ENCODE results near the gene IL17C. TPM values are rescaled to one million over a fixed set of nuclear protein-coding genes. Genes with fewer than 3 reads are reported as not detected.

The IL17C gene
- total RNA-seq, 4 donors from 2014 or later: not detected

GRCh38 chr16:88601313-88602036, 36.9 kb upstream of the IL17C start:
- H3K27me3 ChIP-seq: no peaks in the 10 kb centered on the region
- TF ChIP-seq CTCF (IDR thresholded peaks at IDR 0.05): no peak
- TF ChIP-seq POLR2A (IDR thresholded peaks at IDR 0.05): no peak
- no peaks in the 10 kb centered on the region for H3K36me3 ChIP-seq
- no peaks in the 10 kb centered on the region for H3K9me3 ChIP-seq
- H3K27ac ChIP-seq: no peak overlapping the region
- no peak for DNase-seq
- H3K4me3 ChIP-seq: no peak overlapping the region
- no peaks in the 10 kb centered on the region for H3K4me1 ChIP-seq
- intact Hi-C loops (cut with DNase I; ENCODE audit: low total_unique reads): no loop called here

DNA sequence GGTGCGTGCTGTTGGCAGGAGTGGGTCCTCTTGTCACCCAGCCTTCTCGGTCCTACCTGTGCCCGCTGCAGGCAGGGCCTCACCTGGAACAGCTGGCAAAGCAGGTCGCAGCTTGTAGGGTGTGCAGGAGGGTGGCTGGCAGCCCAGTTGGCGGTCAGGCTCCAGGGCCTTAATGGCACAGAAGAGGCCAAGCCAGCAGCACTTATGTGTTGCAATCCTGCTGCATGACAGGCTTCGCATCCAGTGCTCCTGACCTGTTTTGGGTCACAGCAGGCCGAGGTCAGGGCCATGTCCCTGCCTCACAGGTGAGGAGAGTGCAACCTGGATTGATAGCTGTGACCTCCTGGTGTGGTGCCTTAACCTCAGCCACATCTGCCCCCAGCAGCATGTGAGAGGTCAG, 36.3 kb upstream of the IL17C start:
- H3K36me3 ChIP-seq: no peaks in the 10 kb centered on the region
- no peak for TF ChIP-seq POLR2A (IDR thresholded peaks at IDR 0.05)
- TF ChIP-seq CTCF (IDR thresholded peaks at IDR 0.05): no peak
- H3K27ac ChIP-seq: no peak overlapping the region
- no peak overlapping the region for H3K4me3 ChIP-seq
- no peaks in the 10 kb centered on the region for H3K9me3 ChIP-seq
- H3K4me1 ChIP-seq: no peaks in the 10 kb centered on the region
- no peak for DNase-seq
- H3K27me3 ChIP-seq: no peaks in the 10 kb centered on the region
- intact Hi-C loops (cut with DNase I; ENCODE audit: low total_unique reads): no loop called here

- H3K36me3 ChIP-seq: no peaks in the 10 kb centered on the region
These were observed 32.9 kb upstream of the IL17C start for GRCh38 chr16:88605186-88606147.

GRCh38 chr16:88606148-88606757, 32.1 kb upstream of the IL17C start:
- Histone ChIP-seq H3K4me3 (no peak overlapping the region), H3K9me3 (no peaks in the 10 kb centered on the region), H3K36me3 (no peaks in the 10 kb centered on the region), H3K27ac (no peak overlapping the region), H3K4me1 (no peaks in the 10 kb centered on the region), H3K27me3 (no peaks in the 10 kb centered on the region)
- intact Hi-C loops (cut with DNase I; ENCODE audit: low total_unique reads): no loop called here
- DNase-seq: no peak
- TF ChIP-seq CTCF (IDR thresholded peaks at IDR 0.05) (no peak), POLR2A (IDR thresholded peaks at IDR 0.05) (no peak)

More at GRCh38 chr16:88605186-88606147, 32.9 kb upstream of the IL17C start:
- DNase-seq: no peak
- TF ChIP-seq CTCF (IDR thresholded peaks at IDR 0.05): no peak
- no peak for TF ChIP-seq POLR2A (IDR thresholded peaks at IDR 0.05)
- no peak overlapping the region for H3K27ac ChIP-seq
- no peak overlapping the region for H3K4me3 ChIP-seq
- intact Hi-C loops (cut with DNase I; ENCODE audit: low total_unique reads): no loop called here
- H3K9me3 ChIP-seq: no peaks in the 10 kb centered on the region
- no peaks in the 10 kb centered on the region for H3K4me1 ChIP-seq
- H3K27me3 ChIP-seq: no peaks in the 10 kb centered on the region

Data from uterus (tissue), 4 donors.